HG03354 (cell line): ENCODE data around the gene THAP3.

ENCODE experiments used
- ATAC-seq: cut with Tn5 transposase; IDR thresholded peaks from one replicate; pipeline ENCODE4 v1.9.1; 2021; ENCODE audit warnings: mild to moderate bottlenecking; ENCODE audit not compliant: unreplicated experiment, poor library complexity, severe bottlenecking

Gene THAP3

GRCh38 chr1:6603238-6603914 lies 21.3 kb upstream of the THAP3 start:
- peak; percentile 45 for ATAC-seq

- ATAC-seq: no peak
Observed at GRCh38 chr1:6603915-6604558, 20.6 kb upstream of the THAP3 start.

- peak; percentile 29 for ATAC-seq
Observed at GRCh38 chr1:6612641-6613360, 11.9 kb upstream of the THAP3 start.

- peak; percentile 92 for ATAC-seq
Observed at GRCh38 chr1:6613361-6614018, 11.2 kb upstream of the THAP3 start, which contains the start of gene PHF13. TSS of gene PHF13 (plus strand) at chr1:6613731. CDS start at chr1:6614067, 336 bp downstream.

GRCh38 chr1:6614019-6614928 lies 10.4 kb upstream of the THAP3 start:
- no peak for ATAC-seq

GRCh38 chr1:6614929-6615785 lies 9.5 kb upstream of the THAP3 start:
- ATAC-seq: no peak

- ATAC-seq: no peak
Observed at GRCh38 chr1:6619045-6619444, 5.6 kb upstream of the THAP3 start.

- ATAC-seq: no peak
Observed at GRCh38 chr1:6621429-6622391, 3.0 kb upstream of the THAP3 start.

- no peak for ATAC-seq
Observed at GRCh38 chr1:6622396-6623152, 2.1 kb upstream of the THAP3 start.

- no peak for ATAC-seq
Observed at GRCh38 chr1:6623269-6623965, 1.3 kb upstream of the THAP3 start.

GRCh38 chr1:6625584-6626149 lies 999 bp downstream of the THAP3 start:
- peak; percentile 52 for ATAC-seq

- no peak for ATAC-seq
Observed at GRCh38 chr1:6627031-6627430, 2.4 kb downstream of the THAP3 start.

- ATAC-seq: no peak
Observed at GRCh38 chr1:6627841-6628545, 3.3 kb downstream of the THAP3 start.

GRCh38 chr1:6628971-6629479 lies 4.4 kb downstream of the THAP3 start:
- ATAC-seq: no peak

GRCh38 chr1:6630027-6630426 lies 5.4 kb downstream of the THAP3 start:
- no peak for ATAC-seq
